AG09319 (cell line): ENCODE measurements around the gene NELFCD.
"Not testable (repeated sequence)": the region's sequence is repeated elsewhere in the genome, so short reads cannot be mapped to it uniquely, and the experiment has no call there.

ENCODE experiments used
- DNase-seq: peaks from one replicate; pipeline ENCODE4 v3.0.0-alpha.2; 2010; ENCODE audit warnings: low read depth; ENCODE audit errors: extremely low read depth
- CTCF ChIP-seq: IDR thresholded peaks from 2 replicates; pipeline ENCODE4 v1.5.1; 2011; ENCODE audit warnings: low read depth, mild to moderate bottlenecking, inconsistent platforms, low read length, moderate library complexity

The NELFCD gene

GRCh38 chr20:58975353-58975752 lies 5.7 kb upstream of the NELFCD start:
- no peak for DNase-seq
- TF ChIP-seq CTCF: no peak

- TF ChIP-seq CTCF: no peak
- DNase-seq: no peak
Observed at GRCh38 chr20:58976061-58976730, 4.9 kb upstream of the NELFCD start.

- TF ChIP-seq CTCF: no peak
- no peak for DNase-seq
Observed at GRCh38 chr20:58978351-58979190, 2.5 kb upstream of the NELFCD start.

- TF ChIP-seq CTCF: no peak
- DNase-seq: no peak
Observed at GRCh38 chr20:58981628-58982364, 740 bp downstream of the NELFCD start.

- DNase-seq: no peak
- TF ChIP-seq CTCF: no peak
Observed at GRCh38 chr20:58982406-58983114, 1.5 kb downstream of the NELFCD start.

GRCh38 chr20:58983115-58983468 lies 2.0 kb downstream of the NELFCD start:
- not testable (repeated sequence) for DNase-seq

GRCh38 chr20:58984691-58985090 lies 3.6 kb downstream of the NELFCD start:
- no peak for DNase-seq

More at GRCh38 chr20:58984691-58985090, 3.6 kb downstream of the NELFCD start:
- TF ChIP-seq CTCF: no peak
